Mammary epithelial cell (primary cell): ENCODE results near the gene ITLN2.
"Not testable (repeated sequence)": the region's sequence is repeated elsewhere in the genome, so short reads cannot be mapped to it uniquely, and the experiment has no call there.

Source experiments
- CTCF ChIP-seq, 2 donors: IDR thresholded peaks in 1 of 2; conservative IDR thresholded peaks in 1 of 2; 2 replicates each; pipeline ENCODE4 v1.5.1; 2011 to 2012; ENCODE audit warnings: inconsistent platforms in 2 of 2, low read length in 2 of 2, mild to moderate bottlenecking in 2 of 2, control low read depth in 1 of 2, low read depth in 1 of 2; ENCODE audit not compliant: insufficient read depth in 1 of 2; ENCODE audit errors: extremely low read depth in 1 of 2
- EZH2 ChIP-seq: IDR thresholded peaks from 2 replicates; pipeline ENCODE4 v1.6.1; 2012; ENCODE audit warnings: low read length, inconsistent platforms, borderline replicate concordance

- not testable (repeated sequence) for TF ChIP-seq CTCF (conservative IDR thresholded peaks at IDR 0.05 in 1 of 2, IDR thresholded peaks at IDR 0.05 in 1 of 2; ENCODE audit: extremely low read depth in 1 of 2, insufficient read depth in 1 of 2, low read depth in 1 of 2, low read length in 2 of 2); EZH2
These were observed 7.3 kb downstream of the ITLN2 start for GRCh38 chr1:160947174-160947759.
